WTC11 (cell line): ENCODE measurements around the gene CAV1. TPM values are rescaled to one million over a fixed set of nuclear protein-coding genes. Genes with fewer than 3 reads are reported as not detected.

Source experiments
- ATAC-seq: fragments of 200-7000 bp; cut with Tn5 transposase; 2 replicates; pipeline ENCODE4 v1.10.0; 2021; ENCODE audit warnings: mild to moderate bottlenecking, moderate library complexity
- CTCF ChIA-PET: fragments of 300-600 bp; sonication (Branson Sonifier 250); formaldehyde crosslinking; loops from one replicate; lab custom pipeline; 2021; ENCODE audit warnings: antibody characterized with exemption; lab: Charles Lee
- POLR2A ChIA-PET: fragments of 350-600 bp; sonication (Branson Sonifier 250); formaldehyde crosslinking; loops from one replicate; lab custom pipeline; 2021; ENCODE audit warnings: antibody characterized with exemption; lab: Charles Lee
- DNase-seq: peaks from one replicate; pipeline ENCODE4 v3.0.0; 2021; ENCODE audit warnings: low spot score
- H3K27ac Mint-ChIP-seq: 2 replicates; pipeline ENCODE4 v1.8.0; 2021; ENCODE audit warnings: mixed read lengths
- H3K27me3 Mint-ChIP-seq: 2 replicates; pipeline ENCODE4 v1.8.0; 2021; ENCODE audit warnings: low read depth, mild to moderate bottlenecking, moderate library complexity, mixed read lengths
- H3K36me3 Mint-ChIP-seq: 2 replicates; pipeline ENCODE4 v1.8.0; 2021; ENCODE audit warnings: mixed read lengths
- H3K4me1 Mint-ChIP-seq: 2 replicates; pipeline ENCODE4 v1.8.0; 2022; ENCODE audit warnings: mixed read lengths
- H3K4me3 Mint-ChIP-seq: 2 replicates; pipeline ENCODE4 v1.8.0; 2021; ENCODE audit warnings: mild to moderate bottlenecking, moderate library complexity, mixed read lengths
- H3K9me3 Mint-ChIP-seq: 2 replicates; pipeline ENCODE4 v1.8.0; 2021; ENCODE audit warnings: mixed read lengths
- CREB1 ChIP-seq: sonication (generic); formaldehyde crosslinking; IDR thresholded peaks from 2 replicates; pipeline ENCODE4 v1.8.0; 2023; ENCODE audit warnings: mild to moderate bottlenecking, missing genetic modification reagents
- GRHL2 ChIP-seq: fragments of 250-450 bp; sonication (Bioruptor Pico); IDR thresholded peaks from 2 replicates; pipeline ENCODE4 v1.8.0; 2022; ENCODE audit warnings: mild to moderate bottlenecking, moderate library complexity; ENCODE audit not compliant: insufficient replicate concordance, severe bottlenecking
- HMGA2 ChIP-seq: fragments of 250-450 bp; sonication (Bioruptor Pico); IDR thresholded peaks from 2 replicates; pipeline ENCODE4 v1.4.0; 2021; ENCODE audit warnings: mild to moderate bottlenecking, moderate library complexity
- IRF2 ChIP-seq: sonication (generic); formaldehyde crosslinking; IDR thresholded peaks from 2 replicates; pipeline ENCODE4 v1.8.0; 2022; ENCODE audit warnings: low read depth, missing genetic modification reagents, borderline replicate concordance
- JAZF1 ChIP-seq: fragments of 250-450 bp; sonication (Bioruptor Pico); IDR thresholded peaks from 2 replicates; pipeline ENCODE4 v1.9.0; 2021; ENCODE audit warnings: moderate library complexity, mild to moderate bottlenecking, inconsistent platforms
- JUN ChIP-seq: sonication (generic); formaldehyde crosslinking; IDR thresholded peaks from 2 replicates; pipeline ENCODE4 v1.8.0; 2023; ENCODE audit warnings: mild to moderate bottlenecking, missing genetic modification reagents
- NFE2L1 ChIP-seq: sonication (generic); formaldehyde crosslinking; IDR thresholded peaks from 2 replicates; pipeline ENCODE4 v1.8.1; 2023; ENCODE audit warnings: missing genetic modification reagents
- PRRX2 ChIP-seq: fragments of 250-450 bp; sonication (Bioruptor Pico); IDR thresholded peaks from 2 replicates; pipeline ENCODE4 v1.8.0; 2021; ENCODE audit warnings: mild to moderate bottlenecking
- ZNF232 ChIP-seq: sonication (generic); formaldehyde crosslinking; IDR thresholded peaks from 2 replicates; pipeline ENCODE4 v1.8.0; 2022; ENCODE audit warnings: mild to moderate bottlenecking, missing genetic modification reagents
- ZNF317 ChIP-seq: sonication (generic); formaldehyde crosslinking; IDR thresholded peaks from 2 replicates; pipeline ENCODE4 v1.8.1; 2023; ENCODE audit warnings: low read depth, mild to moderate bottlenecking, moderate library complexity, missing genetic modification reagents, borderline replicate concordance
- ZNF396 ChIP-seq: fragments of 250-450 bp; sonication (Bioruptor Pico); IDR thresholded peaks from 2 replicates; pipeline ENCODE4 v1.8.0; 2021; ENCODE audit warnings: mild to moderate bottlenecking, moderate library complexity, borderline replicate concordance
- ZNF416 ChIP-seq: fragments of 250-450 bp; sonication (Bioruptor Pico); IDR thresholded peaks from 2 replicates; pipeline ENCODE4 v1.9.0; 2021; ENCODE audit warnings: mild to moderate bottlenecking, inconsistent platforms
- ZNF423 ChIP-seq: fragments of 250-450 bp; sonication (Bioruptor Pico); IDR thresholded peaks from 2 replicates; pipeline ENCODE4 v2.1.2; 2022; ENCODE audit warnings: mild to moderate bottlenecking, moderate library complexity
- total RNA-seq: library from RNA; stranded (reverse); gene quantifications from 3 replicates; pipeline ENCODE4 v1.2.3, GENCODE V29; 2021
- TF ChIP-seq, protein P1 (sequence below): sonication (generic); formaldehyde crosslinking; IDR thresholded peaks from 2 replicates; pipeline ENCODE4 v1.8.0; 2022; ENCODE audit warnings: mild to moderate bottlenecking, missing genetic modification reagents
- TF ChIP-seq, protein P2 (sequence below): sonication (generic); formaldehyde crosslinking; IDR thresholded peaks from 2 replicates; pipeline ENCODE4 v1.8.0; 2022; ENCODE audit warnings: mild to moderate bottlenecking, missing genetic modification reagents
- TF ChIP-seq, protein P3 (sequence below): fragments of 250-450 bp; sonication (Bioruptor Pico); IDR thresholded peaks from 2 replicates; pipeline ENCODE4 v1.9.0; 2021; ENCODE audit warnings: mild to moderate bottlenecking
- TF ChIP-seq, protein P4 (sequence below): sonication (generic); formaldehyde crosslinking; IDR thresholded peaks from 2 replicates; pipeline ENCODE4 v1.8.0; 2022; ENCODE audit warnings: mild to moderate bottlenecking, missing genetic modification reagents
- TF ChIP-seq, protein P5 (sequence below): fragments of 250-450 bp; sonication (Bioruptor Pico); IDR thresholded peaks from 2 replicates; pipeline ENCODE4 v1.9.0; 2021; ENCODE audit warnings: mild to moderate bottlenecking, borderline replicate concordance

CAV1 gene
- total RNA-seq, 1 experiment from 2014 or later: 19.7 TPM

DNA sequence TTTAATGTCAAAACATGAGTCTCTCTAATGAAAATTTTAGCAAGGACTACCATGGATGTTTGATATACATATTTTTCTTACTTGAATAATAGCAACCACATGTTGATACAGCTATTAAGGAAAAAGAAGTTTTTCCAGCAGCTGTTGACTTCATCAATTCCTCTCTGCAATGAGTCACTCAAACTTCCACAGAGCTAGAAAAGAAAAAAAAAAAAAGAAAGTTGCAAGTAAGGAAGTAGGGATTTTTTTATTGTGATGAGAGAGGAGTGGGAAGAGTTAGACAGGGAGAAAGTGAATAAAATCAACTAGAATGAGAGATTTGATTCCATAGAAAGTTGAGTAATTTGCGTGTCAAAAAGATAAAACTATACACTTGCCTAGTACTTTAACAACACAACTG lies 46.2 kb downstream of the CAV1 start (continued):
- TF ChIP-seq, protein P1, sequence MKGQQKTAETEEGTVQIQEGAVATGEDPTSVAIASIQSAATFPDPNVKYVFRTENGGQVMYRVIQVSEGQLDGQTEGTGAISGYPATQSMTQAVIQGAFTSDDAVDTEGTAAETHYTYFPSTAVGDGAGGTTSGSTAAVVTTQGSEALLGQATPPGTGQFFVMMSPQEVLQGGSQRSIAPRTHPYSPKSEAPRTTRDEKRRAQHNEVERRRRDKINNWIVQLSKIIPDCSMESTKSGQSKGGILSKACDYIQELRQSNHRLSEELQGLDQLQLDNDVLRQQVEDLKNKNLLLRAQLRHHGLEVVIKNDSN (CRISPR knock-in tag): no peak
- TF ChIP-seq, all 79 proteins: peak for 0

DNA sequence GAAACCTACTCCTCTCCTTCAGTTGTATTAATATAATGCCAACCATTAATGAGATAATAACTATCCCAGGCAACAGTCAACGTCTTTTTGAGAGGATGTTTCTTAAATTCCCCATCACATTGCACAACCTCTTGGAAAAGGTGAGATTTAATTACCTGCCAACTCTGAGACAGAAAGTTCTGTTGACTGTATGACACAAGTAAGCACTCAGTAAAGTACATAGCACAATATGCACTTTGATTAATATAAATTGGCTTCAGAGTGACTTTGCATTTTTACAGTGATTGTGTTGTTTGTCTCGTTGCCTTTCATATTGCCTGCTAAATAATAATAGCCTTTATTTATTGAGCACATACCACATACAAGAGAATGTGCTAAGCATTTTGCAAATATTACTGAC lies 46.7 kb downstream of the CAV1 start:
- ATAC-seq: no peak
- Mint-ChIP-seq H3K4me1 (no peaks in the 10 kb centered on the region; the same call in 1 of the 2 replicates), H3K4me3 (no peak overlapping the region), H3K36me3 (no peaks in the 10 kb centered on the region)
- no peak for TF ChIP-seq ZNF423
- TF ChIP-seq JUN (CRISPR knock-in tag): no peak
- TF ChIP-seq ZNF396: no peak
- TF ChIP-seq HMGA2 (CRISPR knock-in tag): no peak
- no peak for TF ChIP-seq JAZF1 (CRISPR knock-in tag)
- TF ChIP-seq PRRX2 (CRISPR knock-in tag): no peak
- TF ChIP-seq, protein P2, sequence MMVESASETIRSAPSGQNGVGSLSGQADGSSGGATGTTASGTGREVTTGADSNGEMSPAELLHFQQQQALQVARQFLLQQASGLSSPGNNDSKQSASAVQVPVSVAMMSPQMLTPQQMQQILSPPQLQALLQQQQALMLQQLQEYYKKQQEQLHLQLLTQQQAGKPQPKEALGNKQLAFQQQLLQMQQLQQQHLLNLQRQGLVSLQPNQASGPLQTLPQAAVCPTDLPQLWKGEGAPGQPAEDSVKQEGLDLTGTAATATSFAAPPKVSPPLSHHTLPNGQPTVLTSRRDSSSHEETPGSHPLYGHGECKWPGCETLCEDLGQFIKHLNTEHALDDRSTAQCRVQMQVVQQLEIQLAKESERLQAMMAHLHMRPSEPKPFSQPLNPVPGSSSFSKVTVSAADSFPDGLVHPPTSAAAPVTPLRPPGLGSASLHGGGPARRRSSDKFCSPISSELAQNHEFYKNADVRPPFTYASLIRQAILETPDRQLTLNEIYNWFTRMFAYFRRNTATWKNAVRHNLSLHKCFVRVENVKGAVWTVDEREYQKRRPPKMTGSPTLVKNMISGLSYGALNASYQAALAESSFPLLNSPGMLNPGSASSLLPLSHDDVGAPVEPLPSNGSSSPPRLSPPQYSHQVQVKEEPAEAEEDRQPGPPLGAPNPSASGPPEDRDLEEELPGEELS (CRISPR knock-in tag): no peak
- TF ChIP-seq, protein P3, sequence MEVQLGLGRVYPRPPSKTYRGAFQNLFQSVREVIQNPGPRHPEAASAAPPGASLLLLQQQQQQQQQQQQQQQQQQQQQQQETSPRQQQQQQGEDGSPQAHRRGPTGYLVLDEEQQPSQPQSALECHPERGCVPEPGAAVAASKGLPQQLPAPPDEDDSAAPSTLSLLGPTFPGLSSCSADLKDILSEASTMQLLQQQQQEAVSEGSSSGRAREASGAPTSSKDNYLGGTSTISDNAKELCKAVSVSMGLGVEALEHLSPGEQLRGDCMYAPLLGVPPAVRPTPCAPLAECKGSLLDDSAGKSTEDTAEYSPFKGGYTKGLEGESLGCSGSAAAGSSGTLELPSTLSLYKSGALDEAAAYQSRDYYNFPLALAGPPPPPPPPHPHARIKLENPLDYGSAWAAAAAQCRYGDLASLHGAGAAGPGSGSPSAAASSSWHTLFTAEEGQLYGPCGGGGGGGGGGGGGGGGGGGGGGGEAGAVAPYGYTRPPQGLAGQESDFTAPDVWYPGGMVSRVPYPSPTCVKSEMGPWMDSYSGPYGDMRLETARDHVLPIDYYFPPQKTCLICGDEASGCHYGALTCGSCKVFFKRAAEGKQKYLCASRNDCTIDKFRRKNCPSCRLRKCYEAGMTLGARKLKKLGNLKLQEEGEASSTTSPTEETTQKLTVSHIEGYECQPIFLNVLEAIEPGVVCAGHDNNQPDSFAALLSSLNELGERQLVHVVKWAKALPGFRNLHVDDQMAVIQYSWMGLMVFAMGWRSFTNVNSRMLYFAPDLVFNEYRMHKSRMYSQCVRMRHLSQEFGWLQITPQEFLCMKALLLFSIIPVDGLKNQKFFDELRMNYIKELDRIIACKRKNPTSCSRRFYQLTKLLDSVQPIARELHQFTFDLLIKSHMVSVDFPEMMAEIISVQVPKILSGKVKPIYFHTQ: no peak
- no peak for TF ChIP-seq ZNF232 (CRISPR knock-in tag)
- TF ChIP-seq NFE2L1 (CRISPR knock-in tag): no peak
- TF ChIP-seq, all 79 proteins: peak for 0
- Mint-ChIP-seq H3K27ac (no peak overlapping the region), H3K27me3 (no peaks in the 10 kb centered on the region), H3K9me3 (no peaks in the 10 kb centered on the region)
- DNase-seq: no peak
- CTCF ChIA-PET: interaction anchor here (1.2 kb wide), 1 partner anchor 45 kb away, joined by 3 read pairs; no protein-coding TSS in a partner anchor
- POLR2A ChIA-PET: no interaction called here

DNA sequence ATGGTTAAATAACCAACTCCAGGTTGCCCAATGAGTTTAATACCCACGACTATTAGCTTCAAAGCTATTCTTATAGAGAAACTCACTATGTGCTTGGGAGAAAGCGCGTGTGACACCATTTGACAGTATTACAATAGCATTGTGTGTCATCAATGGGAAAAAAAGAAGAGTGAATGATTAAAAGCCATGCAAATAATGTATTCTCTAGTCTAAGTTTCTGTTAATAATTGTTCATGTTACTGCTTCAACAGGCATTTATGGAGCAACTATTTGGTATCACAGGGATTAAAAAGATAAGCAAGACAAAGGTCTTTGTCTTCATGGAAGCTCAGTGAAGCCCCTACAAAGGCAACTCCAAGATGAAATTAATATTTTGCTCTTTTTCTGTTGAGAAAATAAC lies 47.2 kb downstream of the CAV1 start:
- POLR2A ChIA-PET: no interaction called here

More for the DNA sequence above, 47.2 kb downstream of the CAV1 start:
- Mint-ChIP-seq H3K27ac (no peak overlapping the region), H3K4me3 (no peak overlapping the region), H3K27me3 (no peaks in the 10 kb centered on the region), H3K36me3 (no peaks in the 10 kb centered on the region), H3K4me1 (no peaks in the 10 kb centered on the region; the same call in 1 of the 2 replicates), H3K9me3 (no peaks in the 10 kb centered on the region)
- TF ChIP-seq, protein P4, sequence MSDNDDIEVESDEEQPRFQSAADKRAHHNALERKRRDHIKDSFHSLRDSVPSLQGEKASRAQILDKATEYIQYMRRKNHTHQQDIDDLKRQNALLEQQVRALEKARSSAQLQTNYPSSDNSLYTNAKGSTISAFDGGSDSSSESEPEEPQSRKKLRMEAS (CRISPR knock-in tag): no peak
- TF ChIP-seq GRHL2 (CRISPR knock-in tag) (no peak), PRRX2 (CRISPR knock-in tag) (no peak), IRF2 (CRISPR knock-in tag) (no peak), ZNF416 (CRISPR knock-in tag) (no peak), CREB1 (CRISPR knock-in tag) (no peak), ZNF317 (CRISPR knock-in tag) (no peak)
- TF ChIP-seq, protein P5, sequence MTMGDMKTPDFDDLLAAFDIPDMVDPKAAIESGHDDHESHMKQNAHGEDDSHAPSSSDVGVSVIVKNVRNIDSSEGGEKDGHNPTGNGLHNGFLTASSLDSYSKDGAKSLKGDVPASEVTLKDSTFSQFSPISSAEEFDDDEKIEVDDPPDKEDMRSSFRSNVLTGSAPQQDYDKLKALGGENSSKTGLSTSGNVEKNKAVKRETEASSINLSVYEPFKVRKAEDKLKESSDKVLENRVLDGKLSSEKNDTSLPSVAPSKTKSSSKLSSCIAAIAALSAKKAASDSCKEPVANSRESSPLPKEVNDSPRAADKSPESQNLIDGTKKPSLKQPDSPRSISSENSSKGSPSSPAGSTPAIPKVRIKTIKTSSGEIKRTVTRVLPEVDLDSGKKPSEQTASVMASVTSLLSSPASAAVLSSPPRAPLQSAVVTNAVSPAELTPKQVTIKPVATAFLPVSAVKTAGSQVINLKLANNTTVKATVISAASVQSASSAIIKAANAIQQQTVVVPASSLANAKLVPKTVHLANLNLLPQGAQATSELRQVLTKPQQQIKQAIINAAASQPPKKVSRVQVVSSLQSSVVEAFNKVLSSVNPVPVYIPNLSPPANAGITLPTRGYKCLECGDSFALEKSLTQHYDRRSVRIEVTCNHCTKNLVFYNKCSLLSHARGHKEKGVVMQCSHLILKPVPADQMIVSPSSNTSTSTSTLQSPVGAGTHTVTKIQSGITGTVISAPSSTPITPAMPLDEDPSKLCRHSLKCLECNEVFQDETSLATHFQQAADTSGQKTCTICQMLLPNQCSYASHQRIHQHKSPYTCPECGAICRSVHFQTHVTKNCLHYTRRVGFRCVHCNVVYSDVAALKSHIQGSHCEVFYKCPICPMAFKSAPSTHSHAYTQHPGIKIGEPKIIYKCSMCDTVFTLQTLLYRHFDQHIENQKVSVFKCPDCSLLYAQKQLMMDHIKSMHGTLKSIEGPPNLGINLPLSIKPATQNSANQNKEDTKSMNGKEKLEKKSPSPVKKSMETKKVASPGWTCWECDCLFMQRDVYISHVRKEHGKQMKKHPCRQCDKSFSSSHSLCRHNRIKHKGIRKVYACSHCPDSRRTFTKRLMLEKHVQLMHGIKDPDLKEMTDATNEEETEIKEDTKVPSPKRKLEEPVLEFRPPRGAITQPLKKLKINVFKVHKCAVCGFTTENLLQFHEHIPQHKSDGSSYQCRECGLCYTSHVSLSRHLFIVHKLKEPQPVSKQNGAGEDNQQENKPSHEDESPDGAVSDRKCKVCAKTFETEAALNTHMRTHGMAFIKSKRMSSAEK (CRISPR knock-in tag): no peak
- DNase-seq: no peak
- no peak for ATAC-seq
- CTCF ChIA-PET: interaction anchor here (1.2 kb wide), 1 partner anchor 46 kb away, joined by 3 read pairs; no protein-coding TSS in a partner anchor
